ENCODE data around the gene ERP27. TPM values are rescaled to one million over a fixed set of nuclear protein-coding genes. Genes with fewer than 3 reads are reported as not detected.

The ERP27 gene
- total and polyA plus RNA-seq, 10 donors, result 1.3 to 6.4 (median 3.8) TPM

DNA sequence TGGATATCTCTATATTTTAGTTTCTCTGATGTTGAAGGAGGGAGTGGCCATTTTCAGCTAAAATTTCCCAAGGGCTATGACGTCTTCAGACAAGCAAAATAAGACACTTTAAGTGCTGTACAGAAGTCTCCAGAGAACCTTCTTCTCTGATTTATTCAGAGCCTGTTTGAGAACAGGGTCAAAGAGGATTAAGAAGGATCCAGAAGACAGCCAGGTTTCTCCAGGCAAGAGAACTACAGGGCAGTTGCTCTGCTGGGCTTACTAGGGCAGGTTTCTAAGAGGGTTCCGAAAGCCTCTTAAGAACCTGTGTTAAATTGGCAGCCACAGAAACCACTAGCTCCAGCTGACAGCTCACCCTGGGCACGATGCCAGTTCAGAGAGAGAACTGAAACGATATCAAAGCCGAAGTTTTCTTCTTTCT lies 53.9 kb downstream of the ERP27 start:
- peak; percentile 91 for DNase-seq
- Histone ChIP-seq H3K27ac (peak overlapping the region in 2 of 8 donors; percentile 19 to 22), H3K4me3 (peak overlapping the region in 2 of 8 donors; percentile 3 to 47), H3K9me3 (no peaks in the 10 kb centered on the region), H3K4me1 (peaks cover 19 to 43% (median 27%) of the 10 kb centered on the region in 6 donors), H3K36me3 (no peaks in the 10 kb centered on the region), H3K27me3 (replicated peaks in 1 of 7) (peaks cover 0 to 9% (median 0%) of the 10 kb centered on the region in 7 donors)
- 1 to 4% (median 1%) methylated on average over 5 of the region's 5 CpGs for WGBS, 5 donors
- TF ChIP-seq, protein P1, sequence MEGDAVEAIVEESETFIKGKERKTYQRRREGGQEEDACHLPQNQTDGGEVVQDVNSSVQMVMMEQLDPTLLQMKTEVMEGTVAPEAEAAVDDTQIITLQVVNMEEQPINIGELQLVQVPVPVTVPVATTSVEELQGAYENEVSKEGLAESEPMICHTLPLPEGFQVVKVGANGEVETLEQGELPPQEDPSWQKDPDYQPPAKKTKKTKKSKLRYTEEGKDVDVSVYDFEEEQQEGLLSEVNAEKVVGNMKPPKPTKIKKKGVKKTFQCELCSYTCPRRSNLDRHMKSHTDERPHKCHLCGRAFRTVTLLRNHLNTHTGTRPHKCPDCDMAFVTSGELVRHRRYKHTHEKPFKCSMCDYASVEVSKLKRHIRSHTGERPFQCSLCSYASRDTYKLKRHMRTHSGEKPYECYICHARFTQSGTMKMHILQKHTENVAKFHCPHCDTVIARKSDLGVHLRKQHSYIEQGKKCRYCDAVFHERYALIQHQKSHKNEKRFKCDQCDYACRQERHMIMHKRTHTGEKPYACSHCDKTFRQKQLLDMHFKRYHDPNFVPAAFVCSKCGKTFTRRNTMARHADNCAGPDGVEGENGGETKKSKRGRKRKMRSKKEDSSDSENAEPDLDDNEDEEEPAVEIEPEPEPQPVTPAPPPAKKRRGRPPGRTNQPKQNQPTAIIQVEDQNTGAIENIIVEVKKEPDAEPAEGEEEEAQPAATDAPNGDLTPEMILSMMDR (IDR thresholded peaks at IDR 0.05 in 8 of 11, conservative IDR thresholded peaks at IDR 0.05 in 3 of 11), result no peak
- TF ChIP-seq POLR2AphosphoS5 (IDR thresholded peaks at IDR 0.05), result peak in 1 of 3 donors; percentile 62
- no peak for TF ChIP-seq POLR2A (IDR thresholded peaks at IDR 0.05)
- intact Hi-C loops (cut with DNase I; ENCODE audit: low total_unique reads), result no loop called here

DNA sequence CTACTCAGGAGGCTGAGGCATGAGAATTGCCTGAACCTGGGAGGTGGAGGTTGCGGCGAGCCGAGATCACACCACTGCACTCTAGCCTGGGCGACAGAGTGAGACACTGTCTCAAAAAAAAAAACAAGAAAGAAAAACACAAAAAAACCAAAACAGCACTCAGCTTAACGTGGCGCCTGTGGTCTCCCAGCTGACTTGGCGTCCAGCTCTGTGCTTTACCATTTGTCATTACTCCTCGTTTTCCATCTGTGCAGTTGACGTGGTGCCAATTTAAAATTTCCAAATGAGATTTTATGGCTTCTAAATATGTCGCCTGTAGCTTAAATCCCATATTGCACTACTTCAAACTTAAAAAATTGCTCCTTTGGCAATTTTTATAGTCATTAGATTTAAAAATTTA lies 54.7 kb downstream of the ERP27 start:
- H3K36me3 ChIP-seq, result no peaks in the 10 kb centered on the region
- H3K27me3 ChIP-seq (replicated peaks in 1 of 7), result peaks cover 0 to 9% (median 0%) of the 10 kb centered on the region in 7 donors
- no peak overlapping the region for H3K4me3 ChIP-seq
- H3K9me3 ChIP-seq, result no peaks in the 10 kb centered on the region
- DNase-seq, result no peak
- H3K4me1 ChIP-seq, result peaks cover 19 to 43% (median 27%) of the 10 kb centered on the region in 6 donors
- no peak for TF ChIP-seq POLR2AphosphoS5 (IDR thresholded peaks at IDR 0.05)
- no peak for TF ChIP-seq POLR2A (IDR thresholded peaks at IDR 0.05)
- TF ChIP-seq, protein P1 (IDR thresholded peaks at IDR 0.05 in 8 of 11, conservative IDR thresholded peaks at IDR 0.05 in 3 of 11), result no peak
- H3K27ac ChIP-seq, result no peak overlapping the region
- WGBS, 5 donors, result 72 to 87% (median 82%) methylated on average over 10 of the region's 10 CpGs
- intact Hi-C loops (cut with DNase I; ENCODE audit: low total_unique reads), result no loop called here

DNA sequence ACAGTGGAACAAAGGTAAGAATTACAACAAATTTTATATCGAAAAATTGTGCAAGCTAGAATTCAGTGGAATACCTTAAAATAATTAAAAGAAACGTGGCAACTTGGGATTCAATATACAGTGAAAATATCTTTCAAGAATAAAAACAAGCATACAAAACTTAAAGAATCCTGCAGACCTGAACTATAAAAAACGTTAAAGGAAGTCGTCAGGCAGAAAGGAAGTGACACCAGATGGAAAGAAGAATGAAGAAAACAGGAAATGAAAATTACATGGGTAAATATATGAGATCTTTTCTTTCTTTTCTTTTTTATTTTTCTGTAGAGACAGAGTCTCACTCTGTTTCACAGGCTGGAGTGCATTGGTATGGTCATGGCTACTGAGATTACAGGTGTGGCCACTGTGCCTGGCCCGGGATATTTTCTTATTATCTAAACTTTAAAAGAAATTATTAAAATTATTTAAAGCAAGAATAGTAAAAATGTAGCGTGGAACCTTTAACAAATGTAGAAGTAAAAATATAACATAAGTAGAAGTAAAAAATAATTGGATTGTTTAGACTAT lies 57.4 kb downstream of the ERP27 start:
- Histone ChIP-seq H3K27me3 (replicated peaks in 1 of 7) (peaks cover 0 to 9% (median 0%) of the 10 kb centered on the region in 7 donors), H3K27ac (no peak overlapping the region), H3K36me3 (no peaks in the 10 kb centered on the region), H3K4me3 (no peak overlapping the region), H3K4me1 (peaks cover 17 to 35% (median 23%) of the 10 kb centered on the region in 6 donors), H3K9me3 (no peaks in the 10 kb centered on the region)
- 61 to 65% (median 62%) methylated on average over 6 of the region's 6 CpGs for WGBS, 5 donors
- TF ChIP-seq, protein P1 (IDR thresholded peaks at IDR 0.05 in 8 of 11, conservative IDR thresholded peaks at IDR 0.05 in 3 of 11), result no peak
- TF ChIP-seq POLR2A (IDR thresholded peaks at IDR 0.05), result no peak
- intact Hi-C loops (cut with DNase I; ENCODE audit: low total_unique reads), result no loop called here
- DNase-seq, result no peak

DNA sequence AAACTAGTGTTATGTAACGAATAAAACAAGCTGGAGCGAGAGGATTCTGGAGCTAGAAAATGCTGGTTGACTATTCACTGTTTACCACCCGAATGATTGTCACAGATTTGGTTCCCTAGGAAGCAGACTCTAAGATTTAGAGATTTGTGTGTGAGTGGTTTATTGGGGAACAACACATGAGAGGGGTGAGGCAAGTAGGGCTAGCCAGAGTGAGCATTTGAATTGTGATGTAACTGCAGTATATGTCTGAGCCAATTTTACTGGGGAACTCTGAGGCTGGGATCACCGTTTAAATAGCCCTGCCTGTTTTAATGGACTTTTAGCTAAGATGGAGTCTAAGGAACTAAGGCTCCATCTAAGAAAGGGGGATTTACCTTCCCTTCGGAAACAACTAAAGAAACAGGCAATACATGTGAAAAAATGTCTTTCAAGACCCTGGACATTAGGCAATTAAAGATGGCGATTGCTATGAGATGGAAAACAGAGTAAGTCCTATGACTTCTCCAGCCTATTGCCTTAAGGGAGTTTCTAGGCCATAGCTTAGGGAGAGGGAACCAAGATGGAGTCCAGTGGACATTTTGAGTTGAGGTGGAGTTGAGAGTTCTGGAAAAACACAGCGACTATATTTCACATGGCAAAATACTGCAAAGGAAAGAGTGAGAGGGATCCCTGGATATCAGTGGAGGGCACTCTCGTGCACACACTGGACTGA lies 59.0 kb downstream of the ERP27 start:
- DNase-seq, result no peak
- intact Hi-C loops (cut with DNase I; ENCODE audit: low total_unique reads), result no loop called here
- no peak for TF ChIP-seq POLR2AphosphoS5 (IDR thresholded peaks at IDR 0.05)
- no peak for TF ChIP-seq POLR2A (IDR thresholded peaks at IDR 0.05)
- TF ChIP-seq, protein P1 (IDR thresholded peaks at IDR 0.05 in 8 of 11, conservative IDR thresholded peaks at IDR 0.05 in 3 of 11), result no peak
- Histone ChIP-seq H3K4me3 (no peak overlapping the region), H3K36me3 (no peaks in the 10 kb centered on the region), H3K27me3 (replicated peaks in 1 of 7) (no peaks in the 10 kb centered on the region), H3K9me3 (no peaks in the 10 kb centered on the region), H3K27ac (no peak overlapping the region), H3K4me1 (peaks cover 4 to 19% (median 8%) of the 10 kb centered on the region in 6 donors)
- WGBS, 5 donors, result 89 to 97% (median 95%) methylated on average over 8 of the region's 8 CpGs
